Lower leg skin (tissue), 4 donors: ENCODE data around the gene BRF1. TPM values are rescaled to one million over a fixed set of nuclear protein-coding genes. Genes with fewer than 3 reads are reported as not detected.

Experiments used
- DNase-seq, 2 donors: peaks; one replicate each; pipeline ENCODE4 v3.0.0-alpha.2; 2019; ENCODE audit warnings: low spot score in 2 of 2
- H3K4me3 ChIP-seq: fragments of 200-600 bp; sonication (generic); 2 replicates; pipeline ENCODE4 v1.5.1; 2017; ENCODE audit warnings: mild to moderate bottlenecking, low read depth; ENCODE audit not compliant: poor library complexity, severe bottlenecking
- CTCF ChIP-seq, 3 donors: fragments of 450-650 bp; IDR thresholded peaks; one replicate each; pipeline ENCODE4 v1.5.1; 2016; ENCODE audit warnings: antibody characterized with exemption in 3 of 3, mild to moderate bottlenecking in 3 of 3, moderate library complexity in 2 of 3
- POLR2A ChIP-seq, 2 donors: fragments of 450-650 bp; IDR thresholded peaks; one replicate each; pipeline ENCODE4 v1.6.1; 2016 to 2017; ENCODE audit warnings: antibody characterized with exemption in 2 of 2, mild to moderate bottlenecking in 1 of 2, moderate library complexity in 1 of 2
- WGBS, 2 donors: methylation state at CpG; one replicate each; pipeline ENCODE4 v1.1.5; 2018; 5-methylcytosine and 5-hydroxymethylcytosine counted together
- intact Hi-C: fragments of 100-400 bp; cut with DNase I; formaldehyde crosslinking; loops from one replicate; pipeline ENCODE4 v1.15.0; 2023; ENCODE audit warnings: low total_unique reads
- total RNA-seq, 4 donors: library from RNA; depleted of rRNA; stranded (reverse); fragments of >200 nt; gene quantifications; one replicate each; pipeline ENCODE4 v1.1.0, GENCODE V29; 2016

Gene BRF1
- total RNA-seq, 4 donors from 2014 or later = 32.7 to 74.5 (median 43.0) TPM

GRCh38 chr14:105210266-105211025 is 90.4 kb downstream of the BRF1 start:
- no peak for TF ChIP-seq CTCF (IDR thresholded peaks at IDR 0.05)
- no peak for TF ChIP-seq POLR2A (IDR thresholded peaks at IDR 0.05)
- intact Hi-C loops = no loop called here
- 86% methylated on average over 26 to 30 of the region's 30 CpGs for WGBS, 2 donors
- H3K4me3 ChIP-seq = no peak overlapping the region
- DNase-seq = no peak

- no peak overlapping the region for H3K4me3 ChIP-seq
- DNase-seq = no peak
- intact Hi-C loops = no loop called here
- 89 to 95% methylated on average over 4 to 14 of the region's 16 CpGs for WGBS, 2 donors
- TF ChIP-seq POLR2A (IDR thresholded peaks at IDR 0.05) (no peak), CTCF (IDR thresholded peaks at IDR 0.05) (no peak)
Observed at GRCh38 chr14:105209646-105210045, 91.2 kb downstream of the BRF1 start.

- intact Hi-C loops = no loop called here
Observed at GRCh38 chr14:105209091-105209490, 91.7 kb downstream of the BRF1 start.

DNA sequence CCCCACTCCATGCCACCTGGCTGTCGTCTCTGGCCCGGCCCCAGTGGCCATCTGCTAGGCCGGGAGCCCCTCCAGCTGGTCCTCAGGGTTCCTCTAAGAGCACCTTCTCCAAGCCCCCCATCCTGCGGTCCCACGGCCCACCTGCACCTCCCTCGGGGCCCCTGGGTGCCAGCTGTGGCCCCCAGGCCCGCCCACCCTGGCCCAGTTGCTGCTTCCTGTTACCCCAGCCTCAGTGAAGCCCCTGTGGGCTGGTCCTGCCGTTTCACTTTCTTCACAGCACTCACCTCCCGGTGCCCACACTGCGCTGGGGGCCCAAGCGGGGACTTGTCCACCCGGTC is 92.1 kb downstream of the BRF1 start:
- H3K4me3 ChIP-seq = no peak overlapping the region
- 90 to 93% methylated on average over 12 of the region's 12 CpGs for WGBS, 2 donors
- TF ChIP-seq CTCF (IDR thresholded peaks at IDR 0.05) (no peak), POLR2A (IDR thresholded peaks at IDR 0.05) (no peak)
- DNase-seq = no peak
- intact Hi-C loops = no loop called here

More at GRCh38 chr14:105209091-105209490, 91.7 kb downstream of the BRF1 start:
- 81 to 93% methylated on average over 6 to 8 of the region's 8 CpGs for WGBS, 2 donors
- DNase-seq = no peak
- H3K4me3 ChIP-seq = no peak overlapping the region
- TF ChIP-seq POLR2A (IDR thresholded peaks at IDR 0.05) (no peak), CTCF (IDR thresholded peaks at IDR 0.05) (no peak)

- no peak overlapping the region for H3K4me3 ChIP-seq
- TF ChIP-seq POLR2A (IDR thresholded peaks at IDR 0.05) = no peak
- no peak for TF ChIP-seq CTCF (IDR thresholded peaks at IDR 0.05)
- intact Hi-C loops = no loop called here
- no peak for DNase-seq
- WGBS, 2 donors = 88% methylated on average over 25 of the region's 25 CpGs
Observed at GRCh38 chr14:105207996-105208737, 92.6 kb downstream of the BRF1 start.
